A549 (cell line): ENCODE data around the gene ZNF740. TPM values are rescaled to one million over a fixed set of nuclear protein-coding genes. Genes with fewer than 3 reads are reported as not detected.

ENCODE experiments used
- ATAC-seq, 2 experiments: fragments of 200-7000 bp in 1 of 2; fragments of >200 bp in 1 of 2; cut with Nextera tagmentation in 1 of 2; cut with Tn5 transposase in 1 of 2; 3 replicates each; pipeline versions ENCODE4 v1.8.0 to v1.9.1; 2018 to 2020; ENCODE audit warnings: mild to moderate bottlenecking in 1 of 2, moderate library complexity in 1 of 2
- CTCF ChIA-PET: fragments of 300-600 bp; sonication (Branson Sonifier 250); formaldehyde crosslinking; extraction: SDS; loops from one replicate; lab custom pipeline; 2021; ENCODE audit warnings: antibody characterized with exemption, inconsistent platforms; lab: Yijun Ruan, JAX
- POLR2A ChIA-PET: fragments of 350-600 bp; formaldehyde crosslinking; extraction: SDS; loops from one replicate; lab custom pipeline; 2021; ENCODE audit warnings: antibody characterized with exemption, inconsistent platforms; lab: Yijun Ruan, JAX
- DNase-seq, 2 experiments: peaks; one replicate each; pipeline versions ENCODE4 v3.0.0 to v3.0.0-alpha.2; 2011 to 2016; ENCODE audit warnings: low read depth in 1 of 2, low spot score in 1 of 2
- FAIRE-seq: peaks from 2 replicates; lab custom pipeline; 2011; peaks lifted over from hg19 to GRCh38; lab: Jason Lieb, UNC
- H3K27ac ChIP-seq, 2 experiments: fragments of >200 bp; sonication (Bioruptor Twin); formaldehyde crosslinking; 3 replicates each; pipeline ENCODE4 v1.5.1; 2016 to 2017
- H3K4me1 ChIP-seq: fragments of >200 bp; sonication (Bioruptor Twin); formaldehyde crosslinking; 3 replicates; pipeline ENCODE4 v1.6.1; 2016
- H3K4me2 ChIP-seq: fragments of >200 bp; sonication (Bioruptor Twin); formaldehyde crosslinking; 3 replicates; pipeline ENCODE4 v1.6.1; 2016
- H3K4me3 ChIP-seq: fragments of >200 bp; sonication (Bioruptor Twin); formaldehyde crosslinking; 3 replicates; pipeline ENCODE4 v1.5.1; 2016
- H3K9me3 ChIP-seq: fragments of >200 bp; sonication (Bioruptor Twin); formaldehyde crosslinking; 3 replicates; pipeline ENCODE4 v1.6.1; 2016
- CHD2 ChIP-seq: fragments of 150-350 bp; IDR thresholded peaks from 2 replicates; pipeline ENCODE4 v1.6.1; 2014; ENCODE audit warnings: low read length; ENCODE audit not compliant: partially characterized antibody
- CHD4 ChIP-seq: fragments of 200-600 bp; sonication (generic); IDR thresholded peaks from 2 replicates; pipeline ENCODE4 v1.6.1; 2016; ENCODE audit warnings: antibody characterized with exemption, mild to moderate bottlenecking, borderline replicate concordance
- CTCF ChIP-seq: fragments of >200 bp; sonication (Bioruptor Twin); formaldehyde crosslinking; IDR thresholded peaks from 3 replicates; pipeline ENCODE4 v1.5.1; 2016
- EHMT2 ChIP-seq: fragments of 200-600 bp; sonication (generic); IDR thresholded peaks from 2 replicates; pipeline ENCODE4 v1.6.1; 2016; ENCODE audit warnings: antibody characterized with exemption, low read depth, mild to moderate bottlenecking, moderate library complexity
- EP300 ChIP-seq, 2 experiments: fragments of >200 bp; sonication (Bioruptor Twin); formaldehyde crosslinking; IDR thresholded peaks; 2 replicates in 1 of 2; 3 replicates in 1 of 2; pipeline ENCODE4 v1.6.1; 2016 to 2017
- FOSB ChIP-seq: fragments of 250-450 bp; sonication (Bioruptor Pico); IDR thresholded peaks from 2 replicates; pipeline ENCODE4 v1.5.0; 2020; ENCODE audit warnings: mild to moderate bottlenecking, moderate library complexity
- GATA3 ChIP-seq: IDR thresholded peaks from 2 replicates; pipeline ENCODE4 v1.6.1; 2012; ENCODE audit warnings: borderline replicate concordance
- JUN ChIP-seq, 2 experiments: fragments of >200 bp; sonication (Bioruptor Twin); formaldehyde crosslinking; IDR thresholded peaks; 2 replicates in 1 of 2; 3 replicates in 1 of 2; pipeline ENCODE4 v1.6.1; 2016 to 2017
- KDM1A ChIP-seq: fragments of 200-600 bp; sonication (generic); IDR thresholded peaks from 2 replicates; pipeline ENCODE4 v1.6.1; 2016; ENCODE audit warnings: low read depth, mild to moderate bottlenecking
- MAFK ChIP-seq: fragments of 450-650 bp; IDR thresholded peaks from 2 replicates; pipeline ENCODE4 v1.6.1; 2014; ENCODE audit not compliant: partially characterized antibody
- NFE2L2 ChIP-seq: fragments of 150-350 bp; conservative IDR thresholded peaks from 2 replicates; pipeline ENCODE4 v1.6.1; 2014; ENCODE audit warnings: low read length
- RARB ChIP-seq: fragments of 250-450 bp; sonication (Bioruptor Pico); IDR thresholded peaks from 2 replicates; pipeline ENCODE4 v1.8.0; 2021; ENCODE audit warnings: mild to moderate bottlenecking, moderate library complexity
- REST ChIP-seq: fragments of 200-600 bp; sonication (generic); IDR thresholded peaks from 2 replicates; pipeline ENCODE4 v1.6.1; 2016; ENCODE audit warnings: antibody characterized with exemption, mild to moderate bottlenecking, moderate library complexity
- SREBF2 ChIP-seq: fragments of 450-650 bp; IDR thresholded peaks from 2 replicates; pipeline ENCODE4 v1.6.1; 2014; ENCODE audit warnings: mild to moderate bottlenecking, moderate library complexity
- TFCP2L1 ChIP-seq: fragments of 250-450 bp; sonication (Bioruptor Pico); IDR thresholded peaks from 2 replicates; pipeline ENCODE4 v1.5.0; 2021; ENCODE audit warnings: mild to moderate bottlenecking
- WGBS: methylation state at CpG from one replicate; pipeline ENCODE4 v1.1.6; 2017; ENCODE audit errors: missing lambda C conversion rate; 5-methylcytosine and 5-hydroxymethylcytosine counted together
- polyA plus RNA-seq, 4 experiments: library from polyadenylated mRNA; depleted of rRNA in 3 of 4; stranded (reverse); fragments of >200 nt; fragmentation: RNase III in 1 of 4; extraction: RNeasy Plus Mini Kit Qiagen cat#74134 plus additional on column Dnase treatment in 1 of 4; gene quantifications; 2 replicates in 3 of 4; 3 replicates in 1 of 4; pipeline ENCODE4 v1.2.3, GENCODE V29; 2011 to 2017
- TF ChIP-seq, protein P1 (sequence below): fragments of 250-450 bp; sonication (Bioruptor Pico); IDR thresholded peaks from 2 replicates; pipeline ENCODE4 v1.5.0; 2020; ENCODE audit warnings: low read depth, mild to moderate bottlenecking, moderate library complexity

Gene ZNF740
- polyA plus RNA-seq, 2 of the 4 experiments (the other 2 are of a cell fraction), result 15.1 to 28.8 TPM

- 74% methylated on average over 11 of the region's 11 CpGs for WGBS
These were observed 13.6 kb downstream of the ZNF740 start for GRCh38 chr12:53193985-53194716.

GRCh38 chr12:53194973-53195372 is 14.5 kb downstream of the ZNF740 start:
- Histone ChIP-seq H3K4me2 (no peak overlapping the region), H3K9me3 (no peaks in the 10 kb centered on the region), H3K27ac (no peak overlapping the region), H3K4me1 (peaks cover 32% of the 10 kb centered on the region), H3K4me3 (no peak overlapping the region)
- FAIRE-seq, result no peak
- 96% methylated on average over 1 of the region's 1 CpG for WGBS
- DNase-seq, result no peak
- POLR2A ChIA-PET, result interaction anchor here (0.6 to 2.0 kb wide), 5 partner anchors 15 to 129 kb away, joined by 3 to 9 read pairs (median 4); partner anchors contain the start of genes CSAD, SPRYD3 and ZNF740
- CTCF ChIA-PET, result interaction anchor here (0.5 to 36.2 kb wide), 11 partner anchors 14 to 174 kb away, joined by 3 to 1046 read pairs (median 9); partner anchors contain the start of genes CSAD, ITGB7, MYG1 and PFDN5
- TF ChIP-seq REST, result 0 out of 2 replicates have a peak, but pooled peaks have one; percentile 34
- no peak for TF ChIP-seq FOSB (CRISPR knock-in tag)
- ATAC-seq, result no peak

More at GRCh38 chr12:53193985-53194716, 13.6 kb downstream of the ZNF740 start:
- no peak for ATAC-seq
- TF ChIP-seq CHD4 (no peak), KDM1A (no peak), EP300 (IDR thresholded peaks at IDR 0.05) (no peak), EHMT2 (no peak), GATA3 (no peak), TFCP2L1 (no peak), JUN (IDR thresholded peaks at IDR 0.05) (no peak), NFE2L2 (no peak), SREBF2 (no peak), CTCF (no peak), MAFK (no peak), CHD2 (no peak), RARB (CRISPR knock-in tag) (no peak)
- TF ChIP-seq, protein P1, sequence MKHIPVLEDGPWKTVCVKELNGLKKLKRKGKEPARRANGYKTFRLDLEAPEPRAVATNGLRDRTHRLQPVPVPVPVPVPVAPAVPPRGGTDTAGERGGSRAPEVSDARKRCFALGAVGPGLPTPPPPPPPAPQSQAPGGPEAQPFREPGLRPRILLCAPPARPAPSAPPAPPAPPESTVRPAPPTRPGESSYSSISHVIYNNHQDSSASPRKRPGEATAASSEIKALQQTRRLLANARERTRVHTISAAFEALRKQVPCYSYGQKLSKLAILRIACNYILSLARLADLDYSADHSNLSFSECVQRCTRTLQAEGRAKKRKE (CRISPR knock-in tag), result no peak
- no peak for DNase-seq
- Histone ChIP-seq H3K9me3 (no peaks in the 10 kb centered on the region), H3K4me1 (peaks cover 37% of the 10 kb centered on the region), H3K4me3 (no peak overlapping the region), H3K27ac (no peak overlapping the region), H3K4me2 (no peak overlapping the region)
- ChIA-PET POLR2A (interaction anchor here (0.9 to 2.0 kb wide), 3 partner anchors 14 to 128 kb away, joined by 4 to 9 read pairs (median 4); partner anchors contain the start of genes CSAD, SPRYD3 and ZNF740), CTCF (interaction anchor here (0.5 to 36.2 kb wide), 11 partner anchors 13 to 175 kb away, joined by 3 to 1046 read pairs (median 52); partner anchors contain the start of genes CSAD, ITGB7, MYG1 and PFDN5)
- FAIRE-seq, result no peak
